GM18868 (cell line): Measurements from ENCODE around the gene HHIPL1.

ENCODE experiments used
- ATAC-seq: cut with Tn5 transposase; IDR thresholded peaks from one replicate; pipeline ENCODE4 v1.9.1; 2021; ENCODE audit warnings: mild to moderate bottlenecking, moderate library complexity; ENCODE audit not compliant: unreplicated experiment

HHIPL1 gene

DNA sequence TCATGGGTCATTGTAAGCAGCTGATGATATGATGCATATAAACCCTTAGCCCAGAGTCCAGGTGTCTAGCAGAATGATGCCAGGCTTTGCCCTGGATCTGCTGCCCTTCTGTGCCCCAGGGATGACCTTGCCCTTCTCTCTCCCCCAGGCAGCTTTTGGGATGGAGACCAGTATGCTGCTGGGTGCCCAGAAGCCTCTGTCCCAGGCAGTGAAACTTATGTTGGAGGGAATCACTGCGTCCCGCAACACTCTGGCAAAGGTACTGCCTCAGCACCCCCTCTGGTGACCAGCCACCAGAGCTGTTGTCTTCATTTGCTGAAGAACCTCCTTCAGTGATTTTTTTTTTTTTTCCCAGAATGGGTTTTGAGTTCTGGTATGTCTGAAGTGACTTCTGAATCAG is 62.5 kb downstream of the HHIPL1 start:
- no peak for ATAC-seq

GRCh38 chr14:99707921-99708320 is 63.0 kb downstream of the HHIPL1 start:
- no peak for ATAC-seq

- no peak for ATAC-seq
Measured at GRCh38 chr14:99708449-99708848, 63.5 kb downstream of the HHIPL1 start.

DNA sequence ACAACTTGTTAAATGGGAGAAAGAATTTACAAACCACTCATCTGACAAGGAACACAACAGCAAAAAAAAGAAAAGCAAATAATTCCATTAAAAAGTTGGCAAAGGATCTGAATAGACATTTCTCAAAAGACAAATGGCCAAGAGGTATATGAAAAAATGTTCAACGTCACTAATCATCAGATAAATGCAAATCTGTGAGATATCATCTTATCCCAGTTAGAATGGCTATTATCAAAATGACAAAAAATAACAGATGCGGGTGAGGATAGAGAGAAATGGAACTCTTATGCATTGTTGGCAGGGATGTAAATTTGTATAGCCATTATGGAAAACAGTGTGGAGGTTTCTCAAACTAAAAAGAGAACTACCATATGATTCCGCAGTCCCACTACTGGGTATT is 69.0 kb downstream of the HHIPL1 start:
- ATAC-seq, result no peak

DNA sequence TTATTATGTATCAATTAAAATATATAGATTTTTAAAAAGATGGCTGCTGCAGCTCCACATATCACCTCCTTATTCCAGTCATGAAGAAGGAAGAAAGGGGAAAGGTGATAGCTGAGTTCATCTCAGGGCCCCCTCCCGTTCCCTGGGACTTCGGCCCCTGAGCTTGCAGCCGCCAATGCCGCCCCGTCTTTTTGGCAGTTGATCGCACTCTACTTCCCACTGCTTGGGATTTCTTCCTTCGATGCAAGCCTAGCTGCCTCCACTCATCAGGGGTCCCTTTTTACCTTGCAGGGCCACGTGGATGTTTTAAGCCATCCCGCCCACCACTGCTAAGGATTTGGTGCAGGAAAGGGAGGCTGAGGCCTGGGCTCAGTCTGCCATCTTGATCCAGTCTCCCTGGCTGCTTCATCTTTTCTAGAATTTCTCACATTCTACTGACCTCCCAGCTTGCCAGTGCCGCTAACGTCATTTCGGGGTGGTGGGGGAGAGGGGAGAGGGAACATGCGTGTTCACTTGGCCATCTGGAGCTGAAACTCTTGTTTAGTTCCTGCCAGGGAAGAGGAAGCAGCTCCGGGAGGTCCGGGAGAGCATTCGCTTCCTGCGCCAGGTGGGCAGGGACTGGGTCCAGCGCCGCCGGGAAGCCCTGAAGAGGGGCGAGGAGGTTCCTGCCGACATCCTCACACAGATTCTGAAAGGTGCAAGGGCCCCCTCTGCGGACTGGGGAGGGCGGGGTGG is 70.5 kb downstream of the HHIPL1 start:
- ATAC-seq, result no peak

DNA sequence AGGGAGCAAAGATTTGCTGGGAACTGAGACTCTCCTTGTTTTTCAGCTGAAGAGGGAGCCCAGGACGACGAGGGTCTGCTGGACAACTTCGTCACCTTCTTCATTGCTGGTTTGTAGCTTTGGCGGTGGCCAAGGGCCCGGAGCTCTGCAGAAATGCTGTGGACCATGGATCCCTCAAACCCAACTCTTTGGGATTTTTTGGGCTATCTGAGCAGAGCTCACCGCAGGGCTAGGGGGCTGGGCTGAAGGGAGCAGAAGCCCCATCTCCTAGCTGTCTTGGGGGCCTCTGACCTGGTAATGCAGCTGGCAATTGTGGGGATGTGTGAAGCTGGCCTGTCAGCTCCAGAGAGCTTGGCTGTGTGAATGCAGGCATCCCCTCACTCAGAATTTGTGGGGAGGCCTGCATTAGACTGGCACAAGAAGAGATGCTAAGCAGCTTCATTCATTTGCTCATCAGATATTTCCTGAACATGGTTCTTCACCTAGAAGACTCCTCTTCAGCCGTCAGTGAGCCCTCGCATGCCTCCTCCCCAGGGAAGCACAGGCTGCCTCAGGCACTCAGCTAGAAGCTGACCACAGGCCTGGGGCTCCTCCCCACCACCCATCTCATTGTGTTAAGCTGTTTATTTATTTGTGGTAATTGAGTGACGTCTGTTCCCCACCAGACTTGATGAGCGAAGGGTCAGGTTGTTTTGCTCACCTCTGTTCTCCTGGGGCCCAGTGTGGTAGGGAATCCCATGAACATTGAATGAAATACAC is 71.3 kb downstream of the HHIPL1 start:
- no peak for ATAC-seq

GRCh38 chr14:99716850-99717681 is 72.1 kb downstream of the HHIPL1 start:
- no peak for ATAC-seq

DNA sequence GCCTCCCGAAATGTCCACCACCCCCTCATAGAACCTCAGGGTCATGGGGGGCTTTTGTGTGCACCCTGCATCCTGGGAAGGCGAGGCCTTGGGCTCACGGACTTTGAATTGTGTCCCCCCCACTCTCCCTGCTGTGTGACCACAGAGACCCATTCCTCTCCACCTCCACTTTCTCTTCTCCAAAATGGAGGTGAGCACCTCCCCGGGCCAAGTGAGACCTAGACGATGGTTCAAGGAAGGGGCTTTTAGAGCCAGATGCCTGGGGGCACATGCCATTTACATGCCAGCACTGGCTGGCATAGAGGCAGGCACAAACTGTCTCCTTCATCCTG is 72.7 kb downstream of the HHIPL1 start:
- ATAC-seq, result no peak

DNA sequence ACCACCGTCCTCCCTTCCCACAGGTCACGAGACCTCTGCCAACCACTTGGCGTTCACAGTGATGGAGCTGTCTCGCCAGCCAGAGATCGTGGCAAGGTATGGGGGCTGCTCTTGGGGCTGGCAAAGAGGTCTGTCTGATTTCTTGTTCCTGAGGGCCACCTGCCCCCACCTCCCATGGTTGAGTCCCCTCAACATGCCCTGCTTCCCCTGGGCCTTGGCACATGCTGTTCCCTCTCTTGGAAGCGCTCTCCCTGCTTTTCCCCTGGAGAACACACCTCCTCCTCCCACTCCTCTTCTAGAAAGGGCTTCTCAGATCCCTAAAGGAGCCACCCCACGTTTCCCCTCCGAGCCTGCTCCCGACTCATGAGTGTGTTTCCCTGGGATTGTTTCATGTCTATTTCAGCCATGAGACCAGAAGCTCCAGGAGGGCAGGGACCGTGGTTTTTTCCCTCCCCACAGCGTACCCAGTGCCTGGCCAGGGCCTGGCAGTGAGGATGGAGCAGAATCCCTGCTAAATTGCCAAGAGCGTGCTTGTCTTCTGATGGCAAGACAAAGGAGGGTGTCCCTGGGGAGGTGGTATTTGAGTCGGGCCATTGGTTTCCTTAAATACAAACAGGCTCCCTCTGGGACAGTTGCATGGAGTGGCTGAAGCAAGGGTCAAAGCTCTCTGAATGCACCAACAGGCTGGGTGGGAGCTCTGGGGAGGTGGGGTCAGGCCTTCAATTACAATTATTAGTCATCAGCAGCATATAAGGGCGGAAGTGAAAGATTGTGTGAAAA is 73.3 kb downstream of the HHIPL1 start:
- ATAC-seq, result peak; percentile 96

DNA sequence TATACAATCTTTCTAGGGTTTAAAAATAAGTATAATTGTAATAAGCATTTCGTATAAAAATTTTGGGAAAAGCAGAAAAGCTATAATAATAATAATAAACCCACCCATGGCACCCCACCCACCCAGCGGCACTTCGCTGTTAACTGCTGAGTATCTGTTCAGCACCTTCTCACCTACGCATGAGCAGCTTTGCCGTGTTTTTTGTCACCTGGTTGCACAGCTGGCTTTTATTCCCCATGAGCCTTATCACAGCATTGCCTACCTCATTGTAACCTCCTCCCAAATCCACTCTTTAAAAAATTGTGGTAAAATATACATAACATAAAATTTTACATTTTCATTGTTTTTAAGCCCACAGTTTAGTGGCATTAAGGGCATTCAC is 73.9 kb downstream of the HHIPL1 start:
- ATAC-seq, result peak; percentile 63

GRCh38 chr14:99720941-99721791 is 76.2 kb downstream of the HHIPL1 start:
- ATAC-seq, result no peak

DNA sequence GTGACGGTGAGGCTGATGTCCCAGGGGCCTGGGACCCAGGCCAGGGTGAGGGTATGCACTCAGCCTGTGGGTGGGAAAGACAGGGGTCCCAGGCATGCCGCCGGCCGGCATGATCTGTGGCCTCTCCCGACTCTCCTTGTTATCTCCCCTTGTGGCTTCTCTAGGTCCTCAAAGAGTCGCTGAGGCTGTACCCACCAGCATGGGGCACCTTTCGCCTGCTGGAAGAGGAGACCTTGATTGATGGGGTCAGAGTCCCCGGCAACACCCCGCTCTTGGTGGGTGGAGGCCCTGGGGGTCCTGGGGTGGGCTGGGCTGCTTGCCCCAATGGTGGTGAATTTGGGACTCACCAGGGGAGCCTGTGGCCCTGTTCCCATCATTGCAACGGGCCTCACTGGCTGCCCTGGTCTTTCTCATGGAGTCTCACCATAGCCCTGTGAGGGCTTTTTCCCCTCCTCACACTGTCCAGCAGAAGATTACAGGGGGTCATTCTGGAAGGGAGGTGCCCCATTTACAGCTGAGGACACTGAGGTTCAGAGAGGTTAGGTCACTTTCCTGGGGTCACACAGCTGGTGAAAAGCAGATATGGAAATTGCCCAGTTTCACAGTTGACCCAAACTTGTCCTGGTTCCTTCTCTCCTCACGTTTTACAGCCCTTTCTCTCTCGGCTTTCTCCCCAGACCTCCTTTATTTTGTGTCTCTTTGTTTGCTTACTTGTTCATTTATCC is 77.0 kb downstream of the HHIPL1 start:
- no peak for ATAC-seq

GRCh38 chr14:99722741-99723140 is 77.8 kb downstream of the HHIPL1 start:
- ATAC-seq, result no peak

DNA sequence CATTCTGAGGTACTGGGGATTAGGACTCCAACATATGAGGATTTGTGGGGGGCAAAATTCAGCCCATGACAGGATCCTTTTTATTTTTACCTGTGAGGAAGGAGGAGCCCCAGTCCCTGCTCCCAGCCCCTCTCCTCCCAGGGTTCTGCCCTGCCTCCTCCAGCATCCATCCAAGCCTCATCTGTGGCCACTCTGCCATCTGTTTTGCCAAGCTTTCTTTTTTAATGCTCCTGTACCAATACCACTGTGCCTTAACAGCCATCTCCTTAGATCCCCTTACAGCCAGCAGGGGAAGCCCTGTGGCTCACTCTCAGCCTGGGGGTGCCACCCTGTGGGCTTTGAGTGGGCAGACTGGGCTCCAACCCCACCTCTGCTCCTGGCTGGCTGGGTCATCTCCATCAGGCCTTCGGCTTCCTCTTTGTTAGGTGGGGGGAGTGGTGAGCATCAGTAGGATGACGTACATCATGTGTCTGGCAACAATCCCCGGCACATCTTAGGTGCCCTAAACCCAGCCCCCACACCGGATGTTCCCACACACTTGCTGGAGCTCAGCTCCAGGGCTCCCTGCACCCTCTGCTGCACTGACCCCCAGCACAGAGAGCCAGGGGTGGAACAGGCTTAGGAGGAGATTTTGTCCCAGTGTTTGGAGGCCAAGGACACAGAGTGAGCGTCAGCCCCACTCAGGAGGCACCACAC is 79.4 kb downstream of the HHIPL1 start:
- ATAC-seq, result no peak

GRCh38 chr14:99724939-99725773 is 80.2 kb downstream of the HHIPL1 start:
- no peak for ATAC-seq

DNA sequence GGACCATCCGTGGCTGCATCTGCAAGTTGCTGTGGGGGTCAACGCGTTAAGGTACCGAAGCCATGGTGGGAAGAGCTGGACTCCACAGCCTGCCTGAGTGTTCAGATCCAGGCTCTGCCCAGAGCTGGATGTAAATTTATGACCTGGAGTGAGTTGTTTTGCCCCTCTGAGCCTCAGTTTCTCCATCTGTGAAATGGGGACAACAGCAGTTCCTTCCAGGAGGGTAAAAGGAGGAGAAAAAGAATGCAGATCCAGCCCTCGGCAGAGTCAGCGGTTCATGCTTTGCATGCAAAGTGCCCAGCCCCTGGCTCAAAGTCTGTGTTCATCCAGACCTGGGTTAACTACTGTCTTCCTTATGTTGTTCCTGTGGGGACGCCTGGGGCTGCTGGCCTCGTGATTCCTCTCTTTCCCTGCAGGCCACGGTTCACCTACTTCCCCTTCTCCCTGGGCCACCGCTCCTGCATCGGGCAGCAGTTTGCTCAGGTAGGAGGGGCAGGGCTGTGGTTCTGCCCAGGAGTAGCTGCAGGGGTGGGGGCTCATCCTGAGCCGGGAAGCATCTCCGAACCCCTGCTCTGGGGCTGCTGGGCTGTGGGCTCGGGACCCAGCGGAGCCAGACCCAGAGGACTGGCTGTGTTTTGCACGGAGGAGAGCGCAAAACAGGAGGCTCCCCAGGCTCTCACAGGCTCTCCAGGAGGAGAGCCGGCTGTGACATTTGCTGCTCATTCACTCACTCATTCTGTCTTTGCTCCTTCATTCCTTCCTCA is 81.0 kb downstream of the HHIPL1 start:
- ATAC-seq, result no peak

DNA sequence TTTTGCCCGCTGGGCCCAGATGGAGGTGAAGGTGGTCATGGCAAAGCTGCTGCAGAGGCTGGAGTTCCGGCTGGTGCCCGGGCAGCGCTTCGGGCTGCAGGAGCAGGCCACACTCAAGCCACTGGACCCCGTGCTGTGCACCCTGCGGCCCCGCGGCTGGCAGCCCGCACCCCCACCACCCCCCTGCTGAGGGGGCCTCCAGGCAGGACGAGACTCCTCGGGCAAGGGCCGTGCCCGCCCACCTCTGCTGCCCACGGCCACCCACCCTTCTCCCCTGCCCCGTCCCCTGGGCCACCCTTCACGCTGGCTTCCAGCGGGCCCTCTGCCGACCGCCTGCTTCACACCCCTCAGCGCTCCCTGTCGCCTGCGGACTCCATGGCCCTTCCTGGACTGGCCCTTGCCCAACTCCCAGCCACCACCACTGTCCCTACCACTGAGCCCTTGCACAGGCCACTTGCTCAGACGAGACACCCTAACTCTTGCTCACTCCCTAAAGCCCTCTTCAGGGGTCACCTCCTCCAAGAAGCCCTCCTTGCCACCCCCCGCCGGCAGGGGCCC is 81.7 kb downstream of the HHIPL1 start:
- ATAC-seq, result no peak
